CD4-positive, alpha-beta T cell treated with Interleukin-12 subunit alpha and Interleukin-12 subunit beta, for 1 hour (primary cell): ENCODE results near the gene SLC7A10.
"Not testable (repeated sequence)": the region's sequence is repeated elsewhere in the genome, so short reads cannot be mapped to it uniquely, and the experiment has no call there.

Experiments
- DNase-seq: peaks from one replicate; pipeline ENCODE4 v3.0.0-alpha.2; 2020

SLC7A10 gene

DNA sequence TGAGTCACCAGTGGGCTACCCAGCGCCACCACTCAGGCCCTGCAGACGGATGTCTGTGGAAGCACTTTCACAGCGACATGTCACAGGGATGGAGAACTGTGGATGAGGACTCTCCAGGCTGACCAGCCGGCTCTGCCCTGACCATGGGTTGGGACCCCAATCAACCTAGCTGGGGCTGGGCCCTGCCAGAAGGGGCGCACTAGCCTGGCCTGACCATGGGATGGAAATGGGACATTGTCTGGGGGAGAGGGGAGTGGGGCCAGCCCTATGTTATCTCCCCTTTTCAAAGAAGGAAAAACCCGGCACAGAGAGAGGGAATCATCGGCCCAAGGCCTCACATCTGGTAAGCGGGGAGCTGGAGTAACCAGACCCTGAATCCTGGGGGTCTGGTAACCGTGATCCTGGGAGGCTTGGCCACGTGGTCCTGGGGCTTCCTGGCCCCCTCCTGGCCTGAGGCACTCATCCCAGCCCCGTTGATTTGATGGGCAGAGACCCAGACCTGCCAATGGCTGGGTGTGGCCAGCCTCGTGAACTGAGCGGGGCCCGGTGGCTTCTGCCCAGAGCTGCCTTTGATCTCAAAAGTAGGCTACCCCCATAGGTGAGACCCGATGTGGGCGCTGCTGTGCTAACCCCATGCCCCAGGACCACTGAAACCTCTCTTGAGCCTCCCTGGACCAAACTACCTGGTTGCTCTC, 11.2 kb upstream of the SLC7A10 start:
- no peak for DNase-seq

DNA sequence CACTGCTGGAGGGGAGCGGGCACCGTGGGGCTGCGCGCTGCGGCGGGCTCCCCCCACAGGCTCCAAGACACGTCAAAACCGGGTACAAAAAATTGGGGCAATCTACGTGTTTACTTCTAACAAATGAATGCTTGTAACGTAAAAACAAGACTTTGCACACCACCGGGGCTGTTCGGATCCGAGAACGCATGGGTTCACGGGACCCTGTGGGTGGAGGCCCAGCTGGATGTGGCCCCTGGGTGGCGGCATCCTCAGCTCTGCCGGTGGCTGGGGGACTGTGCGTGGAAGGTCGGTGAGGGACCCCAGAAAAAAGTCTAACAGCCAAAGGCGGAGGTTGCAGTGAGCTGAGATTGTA, 10.3 kb upstream of the SLC7A10 start:
- DNase-seq, result no peak

DNA sequence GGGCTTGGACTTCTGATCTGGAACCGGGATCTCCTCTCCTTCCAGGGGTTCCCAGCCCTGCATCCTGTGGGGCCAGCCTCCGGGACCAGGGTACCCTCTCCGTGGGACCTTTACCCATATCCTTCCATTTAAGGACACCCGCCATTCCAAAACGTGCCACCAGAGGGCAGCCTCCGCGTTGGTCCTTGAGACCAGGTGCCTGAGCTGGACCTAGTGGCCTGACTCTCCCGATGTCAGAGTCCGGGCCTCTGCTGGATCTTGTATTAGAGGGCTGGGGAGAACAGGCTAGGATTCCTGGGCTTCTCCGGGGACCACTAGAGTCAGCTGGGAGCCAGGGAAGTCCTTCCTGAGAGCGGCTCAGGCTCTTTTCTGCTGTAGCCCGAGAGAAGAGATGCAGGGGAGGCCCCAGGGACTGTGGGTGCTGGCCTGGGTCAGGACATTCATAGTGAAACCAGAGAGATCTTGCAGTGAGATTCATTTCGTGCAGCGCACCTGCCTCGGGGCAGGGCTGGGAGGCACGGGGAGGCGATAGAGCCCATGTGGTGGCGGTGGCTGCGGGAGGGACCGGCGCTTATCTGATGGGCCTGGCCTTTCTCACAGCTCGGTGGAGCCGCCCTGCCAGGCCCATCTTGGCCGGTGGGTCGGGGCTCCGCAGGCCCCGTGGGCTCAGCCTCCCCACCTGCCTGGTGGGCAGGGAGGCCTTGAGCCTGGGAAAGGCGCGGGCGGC, 9.8 kb upstream of the SLC7A10 start:
- DNase-seq, result peak; percentile 76

DNA sequence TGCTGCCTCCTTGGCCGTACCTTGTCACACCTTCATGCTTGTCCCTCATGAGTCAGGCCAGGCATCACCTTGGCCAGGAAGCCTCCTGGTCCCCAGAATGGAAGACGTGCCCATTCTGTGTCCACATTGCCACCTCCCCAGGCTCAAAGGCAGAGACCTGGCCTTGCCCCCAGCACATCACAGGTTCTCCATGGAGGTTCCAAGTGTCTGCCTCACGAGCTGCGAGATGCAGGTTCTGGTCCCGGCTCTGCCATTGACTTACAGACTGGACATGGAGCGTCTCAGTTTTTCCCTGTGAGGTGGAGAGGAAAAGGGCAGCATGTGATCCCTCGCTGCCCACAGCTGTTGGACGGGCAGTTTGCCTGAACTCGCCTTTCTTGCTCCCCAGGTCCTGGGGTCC, 9.1 kb upstream of the SLC7A10 start:
- no peak for DNase-seq

DNA sequence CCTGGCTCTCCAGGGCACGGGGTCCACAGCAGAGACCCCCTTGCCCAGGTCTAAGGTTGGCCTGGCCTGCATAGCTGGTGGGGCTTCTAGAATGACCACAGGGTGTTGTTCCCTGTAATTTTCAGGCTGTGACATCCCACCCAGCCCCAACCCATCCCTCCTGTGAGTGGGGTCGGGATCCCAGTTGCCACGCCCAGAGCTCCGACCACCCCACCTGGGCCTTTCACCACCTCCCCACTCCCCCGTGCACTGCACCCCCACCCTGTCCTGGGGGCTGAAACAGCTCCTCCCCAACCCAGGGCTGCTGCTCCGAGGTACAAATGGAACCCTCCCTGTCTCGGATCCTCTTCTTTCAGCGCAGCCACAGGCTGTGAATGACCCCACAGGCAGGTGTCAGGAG, 8.4 kb upstream of the SLC7A10 start:
- DNase-seq, result no peak

DNA sequence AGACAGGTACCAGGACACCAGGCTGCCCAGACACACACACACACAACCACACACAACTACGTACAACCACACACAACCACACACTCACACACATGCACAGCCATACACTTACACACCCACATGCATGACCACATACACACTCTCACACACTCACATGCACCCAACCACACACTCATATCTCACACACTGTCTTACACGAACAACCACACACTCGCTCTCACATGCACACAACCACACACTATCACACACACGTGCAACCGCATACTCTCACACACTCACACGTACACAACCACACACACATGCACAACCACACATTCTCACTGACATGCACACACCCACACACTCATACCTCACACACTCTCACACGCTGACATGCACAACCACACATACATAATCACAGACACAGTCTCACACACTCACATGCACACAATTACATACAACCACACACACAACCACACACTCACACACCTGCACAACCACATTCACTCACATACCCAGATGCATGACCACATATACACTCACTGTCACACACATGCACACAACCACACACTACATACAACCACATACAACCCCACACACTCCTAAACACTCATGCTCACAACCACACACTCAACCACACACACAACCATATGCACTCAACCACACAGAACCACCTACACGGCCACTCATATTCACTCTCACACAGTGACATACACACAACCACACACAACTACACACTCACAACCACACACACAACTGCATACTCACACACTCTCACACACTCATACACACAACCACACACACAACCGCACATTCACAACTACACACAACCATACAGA, 7.6 kb upstream of the SLC7A10 start:
- DNase-seq, result no peak

DNA sequence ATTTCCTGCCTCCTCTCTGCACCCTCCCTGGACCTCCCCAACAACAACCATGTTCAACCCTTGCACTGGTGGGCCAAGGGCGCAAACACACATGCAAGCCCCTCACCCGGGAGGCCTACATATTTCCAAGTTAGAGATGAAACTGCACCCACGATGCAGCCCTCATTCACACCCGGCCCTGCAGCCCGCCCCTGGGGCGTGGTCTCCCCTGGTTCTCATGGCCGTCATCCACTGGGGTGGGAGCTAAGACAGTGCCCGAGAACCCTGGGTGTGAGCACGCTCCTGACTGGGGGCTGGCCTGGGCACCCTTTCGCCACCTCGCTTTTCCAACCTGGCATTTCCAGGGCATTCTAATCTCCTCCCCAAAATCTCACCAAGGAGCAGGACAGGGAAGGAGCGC, 7.0 kb upstream of the SLC7A10 start:
- DNase-seq, result no peak

DNA sequence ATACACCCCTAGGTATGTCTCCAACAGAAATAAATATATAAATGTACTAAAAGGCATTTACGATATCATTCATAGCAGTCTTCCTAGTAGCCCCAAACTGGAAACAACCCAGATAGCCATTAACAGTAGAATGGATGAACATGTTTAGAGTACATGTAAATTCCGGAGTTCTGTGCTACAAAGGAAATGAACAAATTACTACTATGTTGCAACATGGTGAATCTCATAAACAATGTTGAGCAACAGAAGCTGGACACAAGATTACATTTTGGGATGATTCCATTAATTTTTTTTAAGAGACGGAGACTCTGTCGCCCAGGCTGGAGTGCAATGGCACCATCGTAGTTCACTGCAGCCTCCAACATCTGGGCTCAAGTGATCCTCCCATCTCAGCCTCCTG, 5.9 kb upstream of the SLC7A10 start:
- DNase-seq, result no peak

DNA sequence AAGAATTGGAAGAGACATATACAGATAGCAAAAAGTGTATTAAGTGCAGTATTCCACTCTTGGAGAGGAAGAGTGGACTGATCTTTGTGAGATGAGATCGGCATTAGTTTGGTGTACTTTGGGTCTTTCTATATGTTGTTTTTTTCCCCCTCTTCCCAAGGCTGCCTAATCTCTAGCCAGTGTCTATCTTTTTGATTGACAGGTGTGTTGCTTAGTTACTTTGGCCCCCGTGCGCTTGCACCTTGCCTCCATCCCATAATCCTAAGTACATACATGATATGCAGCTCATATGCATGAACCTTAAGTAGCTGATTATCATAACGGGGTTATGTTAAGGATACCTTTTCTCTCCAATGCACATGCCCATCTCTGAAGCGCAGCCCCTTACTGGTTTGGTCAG, 4.3 kb upstream of the SLC7A10 start:
- no peak for DNase-seq

DNA sequence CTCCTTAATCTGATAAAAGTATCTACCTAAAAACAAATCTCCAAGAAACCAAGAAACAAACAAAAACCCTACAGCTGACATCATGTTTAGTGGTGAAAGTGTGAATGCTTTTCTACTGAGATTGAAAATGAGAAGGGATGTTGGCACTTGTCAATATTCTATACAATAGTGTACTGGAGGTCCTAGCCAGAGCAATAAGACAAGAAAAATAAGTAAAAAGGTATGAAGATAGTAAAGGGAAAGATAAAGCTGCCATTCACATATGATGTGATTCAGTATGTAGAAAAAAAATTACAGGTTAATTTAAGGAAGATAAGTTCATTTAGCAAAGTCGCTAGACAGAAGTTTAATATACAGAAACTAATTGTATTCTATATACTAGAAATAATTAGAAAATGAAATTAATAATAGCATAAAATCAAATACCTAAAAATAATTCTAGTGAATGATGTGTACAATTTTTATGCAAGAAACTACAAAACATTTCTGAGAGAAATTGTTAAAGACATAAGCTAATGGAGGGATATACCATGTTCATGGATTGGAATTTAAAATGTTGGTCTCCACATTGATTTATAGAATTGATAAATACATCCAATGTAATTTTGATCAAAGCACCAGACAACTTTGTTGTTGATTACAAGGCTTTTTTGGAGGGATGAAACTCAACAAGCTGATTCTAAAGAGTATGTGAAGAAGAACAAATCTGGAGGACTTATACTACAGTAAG, 2.4 kb upstream of the SLC7A10 start:
- DNase-seq, result no peak

DNA sequence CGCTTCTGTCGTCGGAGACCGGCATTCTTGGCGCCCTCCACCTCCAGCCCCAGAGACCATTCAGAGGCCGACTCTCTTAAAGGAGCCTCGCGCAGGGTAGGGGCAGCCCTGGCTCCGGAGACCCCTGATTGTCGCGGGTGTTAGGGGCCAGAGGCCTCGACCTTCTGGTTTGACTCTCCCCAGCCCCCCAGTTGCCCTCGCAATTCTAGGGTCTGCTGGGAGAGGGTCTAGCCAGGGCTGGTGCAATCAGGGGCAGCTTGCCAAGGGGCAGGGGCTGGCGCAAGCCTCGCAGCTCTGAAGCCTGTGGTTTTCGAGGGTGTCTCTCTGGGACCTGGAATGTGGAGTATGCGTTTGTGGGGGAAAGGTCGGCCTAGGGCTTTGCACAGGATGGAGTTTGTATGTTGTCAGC, 1.6 kb upstream of the SLC7A10 start:
- DNase-seq, result no peak

DNA sequence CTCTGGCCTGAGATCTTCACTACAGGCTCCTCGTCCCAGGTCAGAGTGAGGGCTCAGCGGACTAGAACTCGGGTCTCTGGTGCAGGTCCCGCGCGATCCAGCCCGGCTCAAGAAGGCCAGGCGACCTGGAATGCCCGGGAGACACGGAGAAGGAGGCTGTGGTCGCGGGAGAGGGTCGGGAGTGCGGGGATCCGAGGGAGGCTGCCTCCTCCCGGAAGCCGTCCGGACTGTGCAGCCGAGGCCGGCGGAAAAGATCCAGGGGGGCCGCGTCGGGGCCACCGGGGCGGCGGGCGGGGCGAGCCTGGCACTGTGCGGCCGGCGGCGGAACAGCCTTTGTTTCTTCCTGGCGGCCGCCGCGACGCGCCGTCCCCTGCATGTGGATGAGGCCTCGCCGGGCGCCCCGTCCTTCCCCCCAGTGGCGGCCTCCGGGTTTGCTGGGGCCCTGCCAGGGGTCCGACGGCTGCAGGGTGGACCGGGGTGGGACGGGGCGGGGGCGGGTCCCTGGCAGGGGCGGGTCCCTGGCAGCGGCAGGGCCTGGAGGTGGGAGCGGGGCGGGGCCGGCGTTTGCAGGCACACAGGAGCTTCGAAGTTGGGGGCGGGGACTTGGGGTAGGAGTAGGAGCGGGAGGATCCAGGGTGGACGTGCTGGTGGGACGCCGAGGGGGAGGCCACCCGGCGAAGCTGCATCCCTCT, 1.0 kb upstream of the SLC7A10 start:
- DNase-seq, result no peak

DNA sequence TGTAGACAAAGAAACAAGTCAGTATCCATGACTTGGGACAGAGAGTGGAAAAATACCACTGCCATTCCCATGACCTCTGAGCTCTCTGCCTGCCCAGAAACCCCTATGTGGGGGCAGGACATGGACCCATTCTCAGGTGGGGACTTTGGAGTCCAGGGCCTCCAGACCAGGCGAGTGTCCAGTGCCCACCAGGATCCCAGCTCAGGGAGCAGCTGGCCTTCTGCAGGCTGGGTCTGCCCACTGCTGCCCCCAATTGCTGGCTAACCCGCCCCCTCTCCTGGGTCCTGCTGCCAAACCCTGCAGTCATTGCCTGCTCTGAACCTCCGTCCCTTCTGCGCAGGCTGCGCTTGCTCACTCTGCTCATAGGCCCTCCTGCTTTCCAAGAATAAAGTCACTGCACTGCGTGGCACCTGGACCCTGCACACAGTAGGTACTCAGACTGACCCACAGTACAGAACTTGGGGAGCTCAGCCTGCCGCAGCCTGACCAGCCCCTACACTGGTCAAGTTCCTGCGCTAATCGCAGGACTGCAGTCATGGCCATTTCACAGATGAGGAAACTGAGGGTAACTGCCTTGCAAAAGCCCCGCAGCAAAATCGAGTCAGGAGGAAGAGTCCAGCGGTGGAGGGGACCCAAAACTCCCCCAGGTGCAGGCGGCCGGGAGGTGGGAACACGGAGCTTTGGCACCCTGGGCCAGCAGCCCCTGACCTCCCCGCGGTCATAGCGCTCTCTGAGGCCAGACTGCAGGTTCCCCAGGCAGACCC, 774 bp downstream of the SLC7A10 start:
- no peak for DNase-seq

DNA sequence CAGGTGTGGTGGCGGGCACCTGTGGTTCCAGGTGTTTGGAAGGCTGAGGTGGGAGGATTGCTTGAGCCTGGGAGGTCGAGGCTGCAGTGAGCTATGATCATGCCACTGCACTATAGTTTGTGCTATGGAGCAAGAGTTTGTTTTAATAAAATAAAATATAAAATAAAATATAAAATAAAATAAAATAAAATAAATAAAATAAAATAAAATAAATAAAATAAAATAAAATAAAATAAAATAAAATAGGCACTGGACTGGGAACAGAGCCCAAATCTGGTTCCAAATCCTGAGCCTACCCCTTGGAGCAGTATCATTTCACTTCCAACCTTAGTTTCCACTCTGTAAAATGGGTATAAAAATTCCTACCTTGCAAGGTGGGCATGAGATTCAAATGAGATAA, 3.4 kb downstream of the SLC7A10 start:
- not testable (repeated sequence) for DNase-seq

DNA sequence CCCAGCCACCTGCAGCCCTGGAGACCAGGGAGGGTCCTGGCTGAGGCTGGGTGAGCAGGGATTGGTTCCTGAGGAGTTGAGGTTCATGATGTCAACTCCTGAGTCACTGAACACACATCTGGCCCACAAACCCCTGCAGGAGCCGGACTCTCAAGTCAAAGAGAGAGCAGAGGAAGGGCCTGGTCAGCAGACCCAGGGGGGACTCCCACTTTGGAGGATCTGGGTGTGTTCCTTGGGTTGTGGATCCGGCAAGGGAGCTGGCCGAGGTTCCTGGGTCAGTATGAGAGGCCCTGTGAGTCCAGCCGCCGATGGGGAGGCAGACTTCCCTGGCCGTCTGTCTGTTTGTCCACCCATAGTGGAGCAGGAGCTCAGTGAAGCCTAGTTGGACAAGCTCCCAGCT, 4.0 kb downstream of the SLC7A10 start:
- no peak for DNase-seq

DNA sequence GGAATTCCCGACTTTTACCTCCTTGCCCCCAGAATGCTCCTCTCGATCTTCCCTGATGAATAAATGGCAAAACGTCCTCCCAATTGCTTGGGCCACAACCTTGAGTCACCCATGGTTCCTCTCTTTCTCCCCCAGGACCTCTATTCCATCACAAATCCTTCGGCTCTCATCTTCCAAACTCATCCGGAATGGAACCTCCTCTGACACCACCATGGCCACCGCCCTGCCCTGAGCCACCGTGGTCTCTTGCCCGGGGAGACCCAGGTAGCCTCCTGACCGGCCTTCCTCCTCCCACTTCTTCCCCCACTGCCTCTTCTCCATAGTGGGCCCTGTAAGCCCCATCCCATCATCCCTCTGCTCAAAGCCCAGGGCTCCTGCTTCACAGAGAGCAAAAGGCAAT, 4.9 kb downstream of the SLC7A10 start:
- no peak for DNase-seq

DNA sequence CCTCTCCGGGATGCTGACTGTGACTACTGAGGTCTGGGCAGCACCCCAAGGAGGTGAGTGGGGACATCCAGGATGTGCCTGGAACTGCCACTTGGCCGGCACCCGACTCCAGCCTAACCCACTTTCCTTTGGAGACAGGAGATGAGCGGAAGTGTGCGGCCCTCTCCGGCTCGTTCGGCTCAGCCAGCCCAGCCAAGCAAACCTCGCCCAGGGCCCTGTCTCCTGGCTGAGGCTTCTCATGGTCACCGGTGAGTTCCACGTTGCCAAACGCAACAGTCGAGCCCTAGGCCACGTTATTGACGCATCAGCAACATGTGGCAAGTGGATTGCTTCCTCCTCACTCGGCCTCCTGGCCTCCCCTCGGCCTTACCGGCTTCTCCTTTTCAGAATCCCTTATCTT, 5.5 kb downstream of the SLC7A10 start:
- DNase-seq, result no peak

DNA sequence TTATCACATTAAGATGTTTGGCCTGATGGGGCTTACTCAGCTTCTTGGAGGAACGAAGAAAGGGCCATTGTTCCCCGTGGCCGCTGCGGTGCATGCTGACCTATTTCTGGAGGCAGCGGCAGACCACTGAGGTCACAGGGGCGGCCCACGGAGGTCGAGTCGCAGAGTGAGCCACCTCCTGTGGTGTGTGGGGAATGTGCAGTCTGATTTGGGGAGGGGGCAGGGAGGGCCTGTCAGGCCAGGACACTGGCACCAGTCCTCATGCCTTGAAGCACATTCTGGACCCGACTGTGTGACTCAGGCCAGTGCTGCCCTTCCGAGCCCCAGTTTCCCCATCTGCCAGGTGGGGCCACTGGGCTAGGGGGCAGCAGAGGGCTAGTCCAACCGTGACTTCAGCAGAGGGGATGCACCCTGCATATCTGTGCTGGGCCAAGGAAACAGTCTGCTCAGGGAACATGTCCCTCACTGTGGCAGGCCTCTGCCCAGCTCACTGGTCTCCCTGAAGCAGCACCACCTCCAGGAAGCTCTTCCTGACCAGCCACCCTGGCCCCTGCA, 6.3 kb downstream of the SLC7A10 start:
- DNase-seq, result no peak

DNA sequence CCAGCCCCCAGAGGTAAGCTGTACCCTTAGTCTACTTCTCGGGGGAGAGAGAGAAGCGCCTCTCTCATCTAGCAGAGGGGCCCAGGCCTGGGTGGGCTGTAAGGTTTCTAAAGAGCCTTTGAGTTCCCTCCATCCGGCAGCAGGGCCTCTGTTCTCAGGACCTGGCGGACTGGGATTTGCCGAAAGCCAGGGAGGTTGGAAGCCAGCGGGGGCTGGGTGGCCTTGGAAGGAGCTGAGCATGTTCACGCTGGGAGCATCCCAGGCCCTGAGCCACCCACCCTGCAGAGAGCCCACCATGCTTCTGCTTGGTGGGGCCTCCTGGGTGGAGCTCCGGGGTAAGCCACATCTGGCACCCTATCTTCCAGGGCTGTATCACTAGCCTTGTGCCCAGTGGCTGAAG, 7.8 kb downstream of the SLC7A10 start:
- no peak for DNase-seq

DNA sequence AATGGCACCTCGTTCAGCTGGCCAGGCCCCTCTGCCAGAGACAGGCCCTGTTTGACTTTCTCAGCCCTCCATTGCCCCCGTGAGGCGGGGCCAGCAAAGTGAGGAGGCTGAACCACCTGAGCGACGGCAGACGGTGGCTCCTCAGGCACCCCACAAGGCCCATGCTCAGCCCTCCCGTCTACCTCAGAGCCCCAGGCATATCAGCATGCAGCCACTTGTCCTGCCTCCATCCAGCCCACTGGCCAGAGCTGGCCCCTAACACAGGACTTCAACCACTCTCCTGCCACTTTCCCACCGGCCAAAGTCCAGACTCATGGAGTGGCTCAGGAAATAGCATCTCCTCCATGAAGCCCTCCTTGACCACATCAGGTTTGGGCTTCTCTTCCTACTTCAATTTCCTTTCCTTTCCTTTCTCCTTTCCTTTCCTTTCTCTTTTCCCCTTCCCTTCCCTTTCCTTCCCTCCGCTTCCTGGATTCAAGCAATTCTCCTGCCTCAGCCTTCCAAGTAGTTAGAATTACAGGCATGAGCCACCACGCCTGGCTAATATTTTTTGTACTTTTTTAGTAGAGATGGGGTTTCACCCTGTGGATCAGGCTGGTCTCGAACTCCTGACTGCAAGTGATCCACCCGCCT, 9.3 kb downstream of the SLC7A10 start:
- DNase-seq, result no peak
